Peyer's patch (tissue), 4 donors: ENCODE results near the gene TAF5L. TPM values are rescaled to one million over a fixed set of nuclear protein-coding genes. Genes with fewer than 3 reads are reported as not detected.

Experiments
- DNase-seq, 3 donors: peaks; one replicate each; pipeline ENCODE4 v3.0.0-alpha.2; 2017 to 2019
- H3K27ac ChIP-seq, 4 donors: fragments of 200-600 bp; sonication (generic); one replicate each; pipeline ENCODE4 v1.5.1; 2016 to 2019
- H3K27me3 ChIP-seq, 2 donors: fragments of 200-600 bp; sonication (generic); one replicate each; pipeline ENCODE4 v1.5.1; 2019
- H3K36me3 ChIP-seq, 3 donors: fragments of 200-600 bp; sonication (generic); one replicate each; pipeline ENCODE4 v1.5.1; 2016 to 2019
- H3K4me1 ChIP-seq, 4 donors: fragments of 200-600 bp; sonication (generic); one replicate each; pipeline ENCODE4 v1.5.1; 2016 to 2019
- H3K4me3 ChIP-seq, 4 donors: fragments of 200-600 bp; sonication (generic); 1 replicate in 3 of 4; 2 replicates in 1 of 4; pipeline ENCODE4 v1.5.1; 2016 to 2019; ENCODE audit warnings: mild to moderate bottlenecking in 1 of 4
- H3K9me3 ChIP-seq, 4 donors: fragments of 200-600 bp; sonication (generic); one replicate each; pipeline ENCODE4 v1.5.1; 2016 to 2019; ENCODE audit warnings: mild to moderate bottlenecking in 1 of 4
- CTCF ChIP-seq, 6 experiments: fragments of 450-650 bp in 4 of 6; fragments of 200-600 bp in 2 of 6; sonication (generic) in 1 of 6; IDR thresholded peaks; one replicate each; pipeline ENCODE4 v1.5.1; 2017 to 2019; ENCODE audit warnings: antibody characterized with exemption in 6 of 6, mild to moderate bottlenecking in 3 of 6, moderate library complexity in 1 of 6
- POLR2A ChIP-seq, 2 donors: fragments of 450-650 bp; IDR thresholded peaks; one replicate each; pipeline ENCODE4 v1.5.1; 2017; ENCODE audit warnings: antibody characterized with exemption in 2 of 2, mild to moderate bottlenecking in 2 of 2, moderate library complexity in 2 of 2
- total RNA-seq, 4 donors: library from RNA; depleted of rRNA; stranded (reverse); fragments of >200 nt; gene quantifications; one replicate each; pipeline ENCODE4 v1.1.0, GENCODE V29; 2016

Gene TAF5L
- total RNA-seq, 4 donors from 2014 or later: 10.5 to 33.0 (median 24.3) TPM

GRCh38 chr1:229582011-229582694 lies 43.8 kb downstream of the TAF5L start:
- DNase-seq: no peak
- H3K27me3 ChIP-seq: no peaks in the 10 kb centered on the region
- H3K4me1 ChIP-seq: peaks cover 0 to 14% (median 6%) of the 10 kb centered on the region in 4 donors
- TF ChIP-seq POLR2A (IDR thresholded peaks at IDR 0.05) (no peak), CTCF (IDR thresholded peaks at IDR 0.05) (no peak)
- H3K4me3 ChIP-seq: no peak overlapping the region
- H3K27ac ChIP-seq: no peak overlapping the region
- H3K9me3 ChIP-seq: no peaks in the 10 kb centered on the region
- H3K36me3 ChIP-seq: no peaks in the 10 kb centered on the region

- no peak for DNase-seq
- no peaks in the 10 kb centered on the region for H3K9me3 ChIP-seq
- H3K4me1 ChIP-seq: peaks cover 0 to 14% (median 6%) of the 10 kb centered on the region in 4 donors
- no peaks in the 10 kb centered on the region for H3K27me3 ChIP-seq
- no peak overlapping the region for H3K4me3 ChIP-seq
- H3K27ac ChIP-seq: no peak overlapping the region
- TF ChIP-seq CTCF (IDR thresholded peaks at IDR 0.05) (no peak), POLR2A (IDR thresholded peaks at IDR 0.05) (no peak)
- no peaks in the 10 kb centered on the region for H3K36me3 ChIP-seq
Measured at GRCh38 chr1:229581485-229581884, 44.4 kb downstream of the TAF5L start.

GRCh38 chr1:229579059-229579673 lies 46.8 kb downstream of the TAF5L start:
- Histone ChIP-seq H3K4me3 (peak overlapping the region in 2 of 4 donors; percentile 2 to 7), H3K4me1 (peaks cover 0 to 14% (median 6%) of the 10 kb centered on the region in 4 donors), H3K27me3 (no peaks in the 10 kb centered on the region), H3K27ac (peak overlapping the region in 2 of 4 donors; percentile 44 to 57), H3K36me3 (no peaks in the 10 kb centered on the region), H3K9me3 (no peaks in the 10 kb centered on the region)
- DNase-seq: no peak
- TF ChIP-seq POLR2A (IDR thresholded peaks at IDR 0.05) (no peak), CTCF (IDR thresholded peaks at IDR 0.05) (no peak)

GRCh38 chr1:229578168-229579058 lies 47.5 kb downstream of the TAF5L start:
- Histone ChIP-seq H3K27ac (peak overlapping the region in 2 of 4 donors; percentile 44 to 57), H3K4me1 (peaks cover 0 to 14% (median 6%) of the 10 kb centered on the region in 4 donors), H3K9me3 (no peaks in the 10 kb centered on the region), H3K36me3 (no peaks in the 10 kb centered on the region), H3K27me3 (no peaks in the 10 kb centered on the region), H3K4me3 (no peak overlapping the region)
- DNase-seq: no peak
- TF ChIP-seq CTCF (IDR thresholded peaks at IDR 0.05): no peak

GRCh38 chr1:229574679-229575442 lies 51.1 kb downstream of the TAF5L start:
- no peaks in the 10 kb centered on the region for H3K9me3 ChIP-seq
- H3K27me3 ChIP-seq: no peaks in the 10 kb centered on the region
- H3K27ac ChIP-seq: no peak overlapping the region
- peaks cover 0 to 14% (median 6%) of the 10 kb centered on the region in 4 donors for H3K4me1 ChIP-seq
- no peaks in the 10 kb centered on the region for H3K36me3 ChIP-seq
- no peak overlapping the region for H3K4me3 ChIP-seq
- DNase-seq: no peak
- TF ChIP-seq CTCF (IDR thresholded peaks at IDR 0.05) (no peak), POLR2A (IDR thresholded peaks at IDR 0.05) (no peak)
